Measurements from ENCODE around the gene DST.

DST gene

GRCh38 chr6:56642366-56643261 lies at the start of gene DST:
Gene DST, minus strand, starts transcription at chr6:56642889.
- H2AFZ ChIP-seq: no peak within 1 kb of the TSS
- no peaks in the 10 kb centered on the region for H3K4me1 ChIP-seq
- H3K79me2 ChIP-seq: no peaks in the 10 kb centered on the region
- H3K27me3 ChIP-seq (ENCODE audit: control insufficient read depth, insufficient read depth, low read length): no peaks in the 10 kb centered on the region
- H3K9me3 ChIP-seq (ENCODE audit: control insufficient read depth, low read length): no peaks in the 10 kb centered on the region
- TF ChIP-seq CTCF (IDR thresholded peaks at IDR 0.05): no peak
- no peak within 1 kb of the TSS for H3K4me2 ChIP-seq (ENCODE audit: low read length)
- no peak within 1 kb of the TSS for H3K9ac ChIP-seq
- no peaks in the 10 kb centered on the region for H3K36me3 ChIP-seq (ENCODE audit: control insufficient read depth, insufficient read depth, low read length)
- no peak within 1 kb of the TSS for H3K4me3 ChIP-seq (ENCODE audit: low read depth, low read length)
- H3K27ac ChIP-seq: no peak within 1 kb of the TSS

GRCh38 chr6:56691814-56692213 lies 49.1 kb upstream of the DST start:
- Histone ChIP-seq H2AFZ (no peak overlapping the region), H3K9me3 (ENCODE audit: control insufficient read depth, low read length) (no peaks in the 10 kb centered on the region), H3K36me3 (ENCODE audit: control insufficient read depth, insufficient read depth, low read length) (no peaks in the 10 kb centered on the region), H3K9ac (no peak overlapping the region), H3K27ac (no peak overlapping the region), H3K4me2 (ENCODE audit: low read length) (no peak overlapping the region), H3K4me3 (ENCODE audit: low read depth, low read length) (no peak overlapping the region), H3K79me2 (no peaks in the 10 kb centered on the region), H3K4me1 (no peaks in the 10 kb centered on the region), H3K27me3 (ENCODE audit: control insufficient read depth, insufficient read depth, low read length) (no peaks in the 10 kb centered on the region)
- no peak for TF ChIP-seq CTCF (IDR thresholded peaks at IDR 0.05)

- H3K27me3 ChIP-seq (ENCODE audit: control insufficient read depth, insufficient read depth, low read length): no peaks in the 10 kb centered on the region
- H3K9me3 ChIP-seq (ENCODE audit: control insufficient read depth, low read length): no peaks in the 10 kb centered on the region
- no peak overlapping the region for H3K27ac ChIP-seq
- H3K79me2 ChIP-seq: no peaks in the 10 kb centered on the region
- no peaks in the 10 kb centered on the region for H3K36me3 ChIP-seq (ENCODE audit: control insufficient read depth, insufficient read depth, low read length)
- no peak overlapping the region for H3K4me2 ChIP-seq (ENCODE audit: low read length)
- H3K4me1 ChIP-seq: no peaks in the 10 kb centered on the region
- no peak for TF ChIP-seq CTCF (IDR thresholded peaks at IDR 0.05)
- no peak overlapping the region for H3K4me3 ChIP-seq (ENCODE audit: low read depth, low read length)
- H3K9ac ChIP-seq: no peak overlapping the region
- no peak overlapping the region for H2AFZ ChIP-seq
These were observed 48.6 kb upstream of the DST start for GRCh38 chr6:56691286-56691595.

- H3K27me3 ChIP-seq (ENCODE audit: control insufficient read depth, insufficient read depth, low read length): no peaks in the 10 kb centered on the region
- no peak overlapping the region for H3K9ac ChIP-seq
- H3K79me2 ChIP-seq: no peaks in the 10 kb centered on the region
- H3K4me2 ChIP-seq (ENCODE audit: low read length): no peak overlapping the region
- no peaks in the 10 kb centered on the region for H3K9me3 ChIP-seq (ENCODE audit: control insufficient read depth, low read length)
- no peaks in the 10 kb centered on the region for H3K4me1 ChIP-seq
- H3K4me3 ChIP-seq (ENCODE audit: low read depth, low read length): no peak overlapping the region
- TF ChIP-seq CTCF (IDR thresholded peaks at IDR 0.05): no peak
- no peaks in the 10 kb centered on the region for H3K36me3 ChIP-seq (ENCODE audit: control insufficient read depth, insufficient read depth, low read length)
- no peak overlapping the region for H2AFZ ChIP-seq
- no peak overlapping the region for H3K27ac ChIP-seq
These were observed 48.0 kb upstream of the DST start for GRCh38 chr6:56690519-56691285.

All from parathyroid adenoma (tissue), 2 donors.